ENCODE data around the gene SDK1.

Gene SDK1

DNA sequence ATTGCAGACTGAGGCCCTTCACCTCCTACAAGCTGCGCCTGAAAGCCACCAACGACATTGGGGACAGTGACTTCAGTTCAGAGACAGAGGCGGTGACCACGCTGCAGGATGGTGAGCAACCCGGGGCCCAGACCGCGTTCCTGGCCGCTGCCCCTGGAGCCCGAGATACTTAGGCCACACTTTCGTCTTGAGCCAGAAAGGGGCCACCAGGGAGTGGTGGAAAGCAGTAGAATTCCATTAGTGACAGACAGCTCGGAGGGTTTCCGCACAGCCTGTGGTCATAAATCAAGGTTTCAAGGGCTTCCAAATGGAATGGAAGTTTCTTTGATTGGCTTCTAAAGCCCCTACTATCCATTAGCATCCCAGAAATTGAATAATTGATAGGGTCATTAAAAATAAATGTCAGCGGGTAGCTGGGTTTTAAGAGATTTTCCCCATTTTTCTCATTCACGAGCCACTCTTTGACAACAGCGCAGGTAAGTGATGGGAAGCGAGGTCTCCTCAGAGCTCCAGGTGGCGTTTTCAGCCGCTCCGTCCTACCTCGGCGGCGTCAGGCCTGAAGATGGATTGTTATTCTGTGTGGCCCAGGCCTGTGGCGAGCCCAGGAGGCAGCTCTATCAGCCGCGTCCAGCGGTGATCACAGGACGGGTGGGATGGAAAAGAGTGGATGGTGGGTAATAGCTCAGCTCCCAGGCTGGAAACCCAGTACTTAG is 857.5 kb downstream of the SDK1 start:
- no peak for ATAC-seq

DNA sequence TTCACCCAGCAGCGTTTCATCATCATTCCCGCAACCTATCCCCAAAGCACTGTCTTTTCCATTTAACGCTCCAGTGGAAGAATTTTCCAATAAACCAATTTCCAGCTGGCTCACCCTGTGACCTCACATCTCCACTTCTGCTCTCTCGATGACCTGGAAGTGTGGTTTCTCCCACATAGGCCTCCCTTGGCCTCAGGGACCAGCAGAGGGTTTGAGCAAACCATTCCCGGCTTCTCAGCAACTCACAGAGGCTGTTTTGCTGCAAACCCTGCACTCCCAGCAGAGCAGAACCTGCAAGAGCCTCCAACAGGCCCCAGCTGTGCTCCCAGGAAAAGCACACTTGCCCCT is 858.1 kb downstream of the SDK1 start:
- DNase-seq (no peak), ATAC-seq (no peak)

More for the DNA sequence above, 857.5 kb downstream of the SDK1 start:
- DNase-seq: no peak

DNA sequence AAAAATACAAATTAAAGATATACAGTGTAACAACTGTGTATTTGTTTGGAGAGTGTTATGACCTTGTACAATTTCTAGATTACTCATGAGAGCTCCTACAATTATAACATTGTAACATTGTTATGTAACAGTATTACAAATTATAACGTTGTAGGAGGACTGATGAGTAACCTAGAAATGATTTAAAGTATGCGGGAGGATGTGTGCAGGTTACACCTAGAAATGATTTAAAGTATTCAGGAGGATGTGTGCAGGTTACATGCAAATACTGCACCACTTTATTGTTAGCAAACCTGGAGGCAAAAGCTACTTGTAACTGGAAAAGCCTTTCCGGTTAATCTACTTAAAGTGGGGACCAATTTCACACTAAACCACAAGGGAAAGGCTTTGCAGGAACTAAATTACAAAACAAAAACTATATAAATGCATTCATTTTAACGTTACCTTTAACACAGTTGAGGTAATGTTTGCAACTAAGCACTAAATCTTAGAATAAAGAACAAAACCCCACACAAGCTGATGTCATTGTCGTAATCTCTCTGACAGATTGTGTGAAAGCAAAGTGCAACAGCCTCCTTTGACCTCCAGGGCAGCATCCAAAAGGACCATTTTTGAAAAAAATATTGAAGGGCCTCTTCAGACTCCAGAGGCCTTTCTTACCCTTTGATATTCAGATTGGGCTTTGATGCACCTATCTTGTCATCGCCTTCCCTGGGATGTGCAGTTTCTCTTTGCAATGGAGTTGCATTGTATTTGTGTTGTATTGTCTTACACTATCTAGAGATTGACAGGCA is 858.9 kb downstream of the SDK1 start:
- no peak for ATAC-seq

DNA sequence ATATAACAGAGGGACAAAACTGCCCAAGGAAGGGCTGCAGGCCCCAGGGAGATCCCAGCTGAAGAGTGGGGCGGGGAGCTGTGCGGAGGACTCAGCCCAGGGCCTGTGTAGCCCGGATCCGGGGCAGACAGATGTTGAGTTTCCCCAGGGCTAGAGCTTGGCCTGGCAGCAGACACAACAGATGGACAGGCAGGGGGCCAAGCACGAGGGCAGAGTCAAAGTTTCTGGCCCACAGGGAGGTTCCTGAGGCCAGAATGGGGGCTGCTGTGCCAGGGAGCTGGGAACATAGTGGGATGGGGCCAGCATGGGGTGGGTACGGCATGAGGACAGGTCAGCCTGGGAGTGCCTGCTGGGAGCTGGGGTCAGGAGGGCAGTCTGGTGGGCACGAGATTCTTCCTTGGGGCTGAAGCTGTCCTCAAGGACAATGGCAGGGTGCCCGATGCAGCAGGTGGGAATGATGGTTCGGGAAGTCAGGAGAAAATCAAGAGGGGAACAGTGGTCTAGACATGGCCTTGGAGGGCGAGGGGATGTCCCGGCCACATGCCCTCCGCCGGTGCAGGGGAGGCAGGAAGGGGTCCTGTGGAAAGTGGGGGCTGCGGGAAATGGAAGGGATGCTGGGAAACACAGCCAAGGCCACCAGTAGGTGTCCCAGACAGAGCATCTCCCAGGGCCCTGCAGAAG is 862.0 kb downstream of the SDK1 start:
- DNase-seq (no peak), ATAC-seq (no peak)

More for the DNA sequence above, 858.9 kb downstream of the SDK1 start:
- no peak for DNase-seq

DNA sequence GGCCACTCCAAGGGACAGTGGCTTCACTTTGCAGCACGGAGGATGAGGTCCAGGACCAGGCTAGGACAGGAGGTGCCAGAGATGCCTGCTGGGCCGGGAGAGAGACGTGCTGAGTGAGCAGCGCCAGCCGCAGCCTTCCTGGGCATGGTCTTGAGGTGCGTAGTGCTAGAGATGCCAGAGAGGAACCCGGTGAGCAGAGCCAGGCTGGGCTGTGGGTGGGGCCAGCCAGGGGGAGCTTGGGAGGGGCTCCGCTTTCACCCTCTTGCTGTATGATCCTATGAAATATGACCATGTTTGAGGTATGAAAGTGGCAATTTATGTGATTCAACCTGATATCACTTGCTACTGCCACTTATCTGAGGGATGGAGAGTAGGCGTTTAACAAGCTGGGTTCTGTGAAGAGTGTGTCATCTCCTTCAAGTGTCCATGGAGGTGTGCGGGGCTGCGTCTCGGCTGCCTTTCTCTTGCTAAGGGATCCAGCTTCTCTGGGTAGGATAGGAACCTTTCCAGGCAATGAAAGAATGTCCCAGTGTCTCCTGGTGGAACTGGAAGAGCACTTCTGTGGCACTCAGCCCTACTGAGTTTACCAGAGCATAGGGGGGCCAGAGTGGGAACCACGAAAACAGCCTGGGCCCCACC is 862.6 kb downstream of the SDK1 start:
- DNase-seq (no peak), ATAC-seq (no peak)

DNA sequence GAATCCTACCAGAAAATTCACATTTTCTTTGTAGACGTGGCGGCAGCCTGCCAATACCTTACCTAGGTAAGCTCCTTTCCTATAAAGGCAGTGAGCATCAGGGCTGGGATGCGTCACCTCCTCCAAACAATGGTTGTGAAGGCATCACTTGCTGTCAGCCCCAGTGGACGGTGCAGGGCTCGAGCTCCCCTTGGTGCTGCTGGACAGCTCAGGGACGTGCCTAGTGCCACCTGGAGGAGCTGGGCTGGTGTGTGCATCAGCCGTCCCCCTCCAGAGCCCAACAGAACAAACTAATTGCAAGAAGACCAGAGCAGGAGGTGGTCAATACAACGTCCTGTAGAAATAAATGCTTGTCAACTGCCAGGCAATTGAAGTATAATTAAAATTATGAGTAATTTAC is 863.5 kb downstream of the SDK1 start:
- no peak for DNase-seq
- ATAC-seq: no peak

DNA sequence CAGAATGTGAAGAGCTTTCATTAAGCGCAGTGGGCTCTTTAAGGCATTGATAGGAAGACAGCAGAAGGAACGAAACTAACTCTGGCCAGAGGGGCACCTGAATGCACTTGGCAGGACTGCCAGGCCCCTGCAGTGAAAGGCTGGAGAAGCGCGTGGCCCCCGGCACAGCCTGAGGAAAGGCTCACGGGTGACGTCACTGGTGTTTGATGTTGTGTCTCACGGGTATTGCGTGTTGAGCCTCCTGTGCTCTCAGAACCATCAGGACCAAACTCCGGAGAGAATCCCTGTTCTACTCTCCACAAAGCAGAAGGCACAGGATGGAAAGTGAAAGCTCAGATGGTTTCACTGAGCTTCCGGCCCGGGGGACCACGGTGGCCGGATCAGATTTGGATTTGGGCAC is 865.3 kb downstream of the SDK1 start:
- DNase-seq (no peak), ATAC-seq (no peak)

DNA sequence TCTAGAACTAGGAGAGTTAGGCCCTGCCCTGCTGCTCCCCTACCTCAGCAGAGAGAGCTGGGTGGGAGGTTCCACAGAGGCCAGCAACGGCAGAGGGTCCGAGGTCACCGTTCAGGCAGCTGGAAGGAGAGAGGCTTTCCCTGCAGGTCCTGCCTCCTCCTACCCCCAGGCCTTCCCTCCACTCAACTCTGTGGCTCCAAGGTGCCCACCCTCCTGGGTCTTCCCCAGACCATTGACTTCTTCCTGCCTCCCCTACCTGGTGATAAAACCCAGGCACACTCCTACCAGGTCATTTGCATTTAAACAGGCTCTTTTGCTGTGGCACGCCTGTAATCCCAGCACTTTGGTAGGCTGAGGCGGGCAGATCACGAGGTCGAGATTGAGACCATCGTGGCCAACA is 865.8 kb downstream of the SDK1 start:
- DNase-seq (no peak), ATAC-seq (no peak)

DNA sequence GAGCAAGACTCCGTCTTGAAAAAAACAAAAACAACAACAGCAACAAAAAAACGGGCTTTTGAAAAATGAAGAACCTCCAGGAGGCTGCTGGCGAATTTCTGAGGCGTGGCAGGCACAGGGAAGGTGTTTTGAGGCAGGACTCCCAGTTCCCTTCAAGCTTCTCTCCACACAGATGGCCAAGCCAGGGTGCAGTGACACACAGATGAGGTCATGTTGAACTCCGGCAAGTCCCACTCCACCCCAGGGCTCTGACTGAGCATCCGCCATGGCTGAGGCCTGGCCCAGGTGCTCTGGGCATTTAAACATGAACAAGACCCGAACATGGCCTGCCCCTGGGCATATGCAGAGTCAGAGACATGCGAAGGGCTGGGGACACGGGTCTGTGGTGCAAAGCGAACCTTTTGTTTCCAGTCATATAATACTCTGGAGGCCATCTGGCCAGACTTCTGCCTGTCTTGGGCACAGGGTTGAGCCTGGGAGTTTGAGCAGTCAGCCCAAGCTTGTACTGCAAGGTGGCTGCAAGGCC is 866.4 kb downstream of the SDK1 start:
- DNase-seq (no peak), ATAC-seq (no peak)

DNA sequence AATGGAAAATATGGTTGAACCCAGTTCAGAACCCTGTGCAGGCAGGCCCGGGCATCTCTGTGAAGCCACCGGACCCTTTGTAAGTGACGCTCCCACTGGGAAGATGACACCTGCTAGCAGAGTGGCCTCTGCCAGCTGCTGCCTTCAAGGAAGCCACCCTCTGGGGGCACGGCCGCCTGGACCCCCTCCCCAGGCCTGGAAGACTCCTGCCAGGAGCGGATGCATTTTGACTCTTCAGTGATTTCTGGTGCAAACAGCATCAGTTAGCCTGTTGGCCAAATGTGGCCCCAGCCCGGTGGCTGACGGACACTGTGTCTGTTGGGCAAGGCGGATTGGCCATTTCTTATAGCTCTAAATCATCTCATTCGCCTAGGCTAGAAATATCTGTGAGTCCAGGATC is 867.0 kb downstream of the SDK1 start:
- DNase-seq (no peak), ATAC-seq (no peak)

DNA sequence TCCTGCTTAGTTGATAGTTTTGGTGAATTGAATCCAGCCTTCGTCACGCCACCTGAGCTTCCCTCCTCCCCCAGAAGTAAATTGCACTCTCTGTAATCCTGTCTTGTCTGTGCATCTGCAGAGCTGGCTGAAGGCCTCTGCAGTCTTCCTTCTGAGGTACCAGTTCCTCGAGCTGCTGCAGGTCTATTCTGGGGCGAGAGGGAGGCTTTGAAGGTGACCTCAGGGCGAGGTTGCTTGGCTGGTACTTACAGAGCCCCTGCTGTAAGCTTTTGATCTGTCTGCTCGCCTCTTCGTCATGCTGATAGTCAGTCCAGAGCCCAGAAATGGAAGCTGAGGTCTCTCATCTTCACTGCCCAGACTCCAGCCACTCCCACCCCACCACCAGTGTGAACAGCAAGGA is 867.5 kb downstream of the SDK1 start:
- DNase-seq: no peak
- ATAC-seq: no peak

DNA sequence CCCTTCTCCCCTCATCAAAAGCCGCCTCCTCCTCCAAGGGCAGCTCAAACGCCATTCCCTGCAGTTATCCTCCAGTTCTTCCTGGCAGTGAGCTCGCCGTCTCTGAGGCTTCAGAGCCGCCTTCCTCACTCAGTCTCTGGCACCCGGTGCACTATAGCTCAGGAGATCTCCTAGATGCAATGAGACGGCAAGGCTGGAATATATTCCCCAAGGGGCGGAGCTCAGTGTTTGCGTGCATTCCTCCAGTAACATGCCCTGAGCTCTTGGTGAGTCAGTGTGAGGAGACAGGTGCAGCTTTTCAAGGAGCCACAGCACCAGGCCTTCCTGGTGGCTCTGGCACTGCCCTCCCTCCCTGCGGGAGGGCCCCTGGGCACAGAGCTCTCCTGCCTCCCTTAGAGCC is 868.4 kb downstream of the SDK1 start:
- no peak for ATAC-seq
- no peak for DNase-seq

DNA sequence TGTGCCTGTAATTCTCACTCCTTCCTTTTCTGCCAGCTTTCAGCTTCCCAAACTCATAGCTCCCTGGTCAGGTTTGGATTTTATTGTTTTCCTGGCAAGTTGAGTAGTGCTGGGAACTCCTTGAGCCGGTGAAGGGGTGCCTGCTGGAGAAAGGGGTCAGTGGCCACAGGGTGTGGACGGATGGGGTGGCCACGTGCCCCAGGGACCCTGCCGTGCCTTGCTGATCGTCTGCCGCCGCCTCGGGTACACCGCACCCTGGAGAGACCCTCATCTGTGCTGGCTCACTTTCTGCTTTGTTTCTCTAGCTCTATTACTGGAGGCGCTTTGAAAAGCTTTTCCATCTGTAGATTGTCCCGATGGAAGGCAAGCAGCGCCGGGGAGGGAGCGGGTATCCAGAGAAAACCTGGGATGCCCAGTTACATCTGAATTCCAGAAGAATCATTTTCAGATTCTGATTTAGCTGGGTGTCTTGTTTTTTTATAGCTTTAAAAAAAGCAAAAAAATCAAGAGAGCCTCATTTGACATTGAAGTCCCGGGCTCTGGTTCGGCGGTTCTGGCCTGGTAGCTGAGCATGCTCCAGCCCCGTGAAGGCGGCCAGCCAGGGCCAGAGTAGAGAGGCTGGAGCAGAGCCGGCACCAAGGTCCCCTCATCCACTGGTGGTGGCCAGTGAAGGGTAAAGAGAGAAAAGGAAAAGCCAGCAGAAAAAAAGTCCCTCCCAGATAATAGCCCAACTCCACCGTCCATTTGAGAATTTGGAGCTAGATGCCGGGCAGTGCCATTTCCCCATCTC is 870.1 kb downstream of the SDK1 start:
- ATAC-seq: no peak
- no peak for DNase-seq

DNA sequence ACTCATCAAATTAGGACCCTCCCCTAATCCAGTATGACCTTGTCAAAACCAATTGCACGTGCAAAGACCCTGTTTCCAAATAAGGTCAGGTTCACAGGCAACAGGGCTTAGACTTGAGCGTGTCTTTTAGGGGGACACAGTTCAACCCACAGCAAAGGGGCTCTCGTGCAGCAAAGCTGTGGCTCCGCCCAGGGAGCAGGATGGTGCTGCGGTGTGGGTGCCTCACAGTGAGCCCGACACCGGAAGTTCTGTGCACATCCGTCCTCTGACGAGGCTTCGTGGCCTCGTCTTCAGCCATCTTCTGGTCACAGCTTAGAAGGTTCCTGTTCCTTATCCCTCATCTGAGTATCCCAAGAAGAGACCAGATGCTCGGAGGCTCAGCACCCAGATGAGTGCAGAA is 871.8 kb downstream of the SDK1 start:
- DNase-seq: no peak
- ATAC-seq: no peak

DNA sequence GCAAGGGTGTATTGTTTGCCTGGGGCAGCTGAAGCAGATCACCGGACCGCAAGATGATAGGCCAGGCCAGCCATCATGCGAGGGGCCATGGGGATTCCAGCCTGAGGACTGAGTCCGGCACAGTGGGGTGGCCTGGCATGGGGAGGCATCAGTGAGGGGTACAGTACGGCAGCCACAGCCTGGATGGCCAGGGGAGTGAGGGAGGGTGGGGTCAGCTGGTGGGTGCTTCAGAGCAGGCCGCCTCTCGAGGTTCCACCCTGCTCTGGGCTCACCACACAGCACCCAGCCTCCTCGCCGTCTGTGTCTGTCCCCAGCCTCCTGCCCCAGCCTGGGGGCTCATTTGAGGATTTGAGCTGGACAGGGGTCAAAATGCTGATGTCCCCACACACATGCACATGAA is 872.6 kb downstream of the SDK1 start:
- DNase-seq (no peak), ATAC-seq (no peak)

DNA sequence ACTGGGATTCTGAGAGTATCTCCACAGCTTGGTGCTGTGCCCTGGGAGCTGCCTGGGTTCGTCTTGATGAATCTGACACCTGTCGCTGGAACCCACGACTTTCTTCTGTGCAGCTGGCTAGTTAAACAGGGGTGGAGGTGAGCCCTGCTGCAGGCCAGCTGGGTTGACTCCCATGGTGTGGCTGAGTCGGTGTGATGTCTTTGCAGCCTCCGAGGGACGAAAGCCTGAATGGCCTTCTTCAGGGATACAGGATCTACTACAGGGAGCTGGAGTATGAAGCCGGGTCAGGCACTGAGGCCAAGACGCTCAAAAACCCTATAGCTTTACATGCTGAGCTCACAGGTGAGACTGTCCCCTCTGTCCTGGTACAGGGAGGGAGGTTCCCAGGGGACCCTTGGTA is 873.0 kb downstream of the SDK1 start:
- ATAC-seq: no peak
- no peak for DNase-seq

DNA sequence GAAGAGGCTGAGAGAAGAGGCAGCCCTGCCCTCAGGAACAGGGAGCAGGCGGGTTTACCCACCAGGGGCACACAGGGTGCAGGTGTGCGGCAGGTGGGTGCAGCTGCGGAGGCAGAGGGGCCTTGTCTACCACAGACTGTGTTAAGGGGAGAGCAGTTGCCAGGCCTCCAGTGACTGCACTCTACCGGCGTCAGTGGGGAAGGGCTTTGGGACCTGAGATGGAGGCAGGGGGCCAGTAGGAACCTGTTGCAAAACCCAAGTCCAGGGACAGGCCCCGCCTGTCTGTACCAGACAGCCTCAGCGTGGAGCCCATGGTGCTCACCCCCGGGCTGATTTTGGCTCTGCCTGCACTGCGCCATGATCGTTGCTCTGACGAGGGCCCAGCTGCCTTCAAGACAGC is 873.4 kb downstream of the SDK1 start:
- ATAC-seq (no peak), DNase-seq (no peak)

DNA sequence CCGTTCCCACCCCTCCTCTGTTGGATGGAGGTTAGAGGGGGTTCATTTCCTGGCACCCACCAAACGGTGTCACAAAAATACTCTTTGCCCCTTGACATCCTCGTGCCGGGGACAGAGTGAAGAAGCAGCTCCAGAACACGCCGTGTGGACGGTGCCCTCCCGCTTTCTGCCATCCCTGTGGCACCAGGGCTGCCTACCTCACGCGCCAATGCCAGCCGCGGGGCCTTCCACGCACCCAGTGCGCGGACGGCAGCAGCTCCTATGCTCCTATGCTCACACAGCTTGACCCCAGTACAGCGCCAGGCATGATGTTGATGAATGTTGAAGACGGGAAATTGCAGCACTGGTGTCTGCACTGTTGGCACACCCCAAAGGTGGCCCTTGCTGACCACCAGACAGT is 873.8 kb downstream of the SDK1 start:
- no peak for DNase-seq
- ATAC-seq: no peak

DNA sequence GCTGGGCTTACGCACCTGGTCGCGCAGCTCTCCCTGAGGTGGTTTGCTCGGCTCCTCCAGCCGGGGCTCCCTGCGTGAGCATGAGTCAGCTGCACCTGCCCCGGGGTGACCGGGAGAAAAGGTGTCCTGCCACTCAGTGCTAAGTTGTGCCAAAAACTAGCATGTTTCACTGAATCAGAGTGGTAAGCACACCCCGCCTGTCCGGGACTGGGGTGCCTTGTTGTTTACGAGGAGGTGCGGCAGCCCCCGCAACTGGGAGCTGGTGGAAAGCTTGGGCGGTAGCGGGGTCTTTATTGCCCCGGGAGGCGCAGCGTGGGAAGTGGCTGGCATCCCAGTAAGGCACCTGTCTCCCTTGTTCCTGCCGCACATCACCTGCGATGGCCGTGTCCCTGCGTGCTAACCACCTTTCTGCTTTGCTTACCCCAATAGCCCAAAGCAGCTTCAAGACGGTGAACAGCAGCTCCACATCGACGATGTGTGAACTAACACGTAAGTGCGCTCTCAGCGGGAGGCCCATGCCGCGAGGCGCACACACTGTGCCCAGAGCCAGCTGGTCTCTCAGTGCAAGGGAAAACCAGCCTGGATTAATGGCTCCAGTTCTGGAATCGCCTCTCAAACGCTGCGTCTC is 874.4 kb downstream of the SDK1 start:
- ATAC-seq: no peak
- DNase-seq: no peak

DNA sequence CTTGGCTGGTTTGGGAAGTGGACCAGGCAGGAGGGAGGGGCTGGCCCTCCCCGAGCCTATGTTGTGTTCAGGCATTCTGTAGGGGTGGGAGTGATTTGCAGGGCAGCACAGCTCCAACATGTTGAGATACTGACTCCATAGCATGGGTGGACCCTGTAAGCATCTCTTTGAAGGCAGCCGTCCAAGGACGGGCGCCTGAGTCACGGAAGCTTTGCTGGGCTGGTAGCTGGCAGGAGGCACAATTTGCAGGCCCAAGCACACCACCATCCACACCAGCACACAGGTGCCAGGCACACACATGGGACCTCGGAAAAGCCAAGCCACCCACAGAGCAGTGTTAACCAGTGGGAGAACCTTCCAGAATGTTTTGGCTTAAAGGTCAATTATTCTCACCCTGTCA is 875.9 kb downstream of the SDK1 start:
- ATAC-seq (no peak), DNase-seq (no peak)

DNA sequence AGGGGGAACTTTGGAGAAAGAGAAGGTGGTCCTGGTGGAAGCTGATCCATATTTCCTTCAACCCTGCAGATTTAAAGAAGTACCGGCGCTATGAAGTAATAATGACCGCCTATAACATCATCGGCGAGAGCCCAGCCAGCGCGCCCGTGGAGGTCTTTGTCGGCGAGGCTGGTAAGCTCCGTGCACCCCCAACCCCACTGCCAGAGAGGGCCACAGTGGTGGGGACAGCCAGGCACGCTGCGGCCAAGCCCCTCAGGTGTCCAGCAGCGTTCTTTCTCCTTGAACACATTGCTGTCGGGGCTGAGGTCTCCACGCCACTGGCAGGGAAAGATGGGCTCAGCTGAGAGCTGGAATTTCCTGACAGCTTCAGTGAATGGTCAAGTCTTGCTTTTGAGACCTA is 877.4 kb downstream of the SDK1 start:
- ATAC-seq: no peak
- DNase-seq: no peak

Measured in stimulated activated naive CD8-positive, alpha-beta T cell treated with anti-CD3 and anti-CD28 coated beads, Interleukin-15, Interleukin-2, amounts not matched to agents 100 U/mL and 50 U/mL, for 24 hours (primary cell).